NCI-H187 treated with DMSO at 0.1 percent for 48 hours (cell line): ENCODE results near the gene TFCP2L1.
"Not testable (repeated sequence)": the region's sequence is repeated elsewhere in the genome, so short reads cannot be mapped to it uniquely, and the experiment has no call there.

Source experiments
- DNase-seq: peaks from one replicate; lab custom pipeline; 2025; lab: John Stamatoyannopoulos, UW

The TFCP2L1 gene, protein sequence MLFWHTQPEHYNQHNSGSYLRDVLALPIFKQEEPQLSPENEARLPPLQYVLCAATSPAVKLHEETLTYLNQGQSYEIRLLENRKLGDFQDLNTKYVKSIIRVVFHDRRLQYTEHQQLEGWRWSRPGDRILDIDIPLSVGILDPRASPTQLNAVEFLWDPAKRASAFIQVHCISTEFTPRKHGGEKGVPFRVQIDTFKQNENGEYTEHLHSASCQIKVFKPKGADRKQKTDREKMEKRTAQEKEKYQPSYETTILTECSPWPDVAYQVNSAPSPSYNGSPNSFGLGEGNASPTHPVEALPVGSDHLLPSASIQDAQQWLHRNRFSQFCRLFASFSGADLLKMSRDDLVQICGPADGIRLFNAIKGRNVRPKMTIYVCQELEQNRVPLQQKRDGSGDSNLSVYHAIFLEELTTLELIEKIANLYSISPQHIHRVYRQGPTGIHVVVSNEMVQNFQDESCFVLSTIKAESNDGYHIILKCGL

DNA sequence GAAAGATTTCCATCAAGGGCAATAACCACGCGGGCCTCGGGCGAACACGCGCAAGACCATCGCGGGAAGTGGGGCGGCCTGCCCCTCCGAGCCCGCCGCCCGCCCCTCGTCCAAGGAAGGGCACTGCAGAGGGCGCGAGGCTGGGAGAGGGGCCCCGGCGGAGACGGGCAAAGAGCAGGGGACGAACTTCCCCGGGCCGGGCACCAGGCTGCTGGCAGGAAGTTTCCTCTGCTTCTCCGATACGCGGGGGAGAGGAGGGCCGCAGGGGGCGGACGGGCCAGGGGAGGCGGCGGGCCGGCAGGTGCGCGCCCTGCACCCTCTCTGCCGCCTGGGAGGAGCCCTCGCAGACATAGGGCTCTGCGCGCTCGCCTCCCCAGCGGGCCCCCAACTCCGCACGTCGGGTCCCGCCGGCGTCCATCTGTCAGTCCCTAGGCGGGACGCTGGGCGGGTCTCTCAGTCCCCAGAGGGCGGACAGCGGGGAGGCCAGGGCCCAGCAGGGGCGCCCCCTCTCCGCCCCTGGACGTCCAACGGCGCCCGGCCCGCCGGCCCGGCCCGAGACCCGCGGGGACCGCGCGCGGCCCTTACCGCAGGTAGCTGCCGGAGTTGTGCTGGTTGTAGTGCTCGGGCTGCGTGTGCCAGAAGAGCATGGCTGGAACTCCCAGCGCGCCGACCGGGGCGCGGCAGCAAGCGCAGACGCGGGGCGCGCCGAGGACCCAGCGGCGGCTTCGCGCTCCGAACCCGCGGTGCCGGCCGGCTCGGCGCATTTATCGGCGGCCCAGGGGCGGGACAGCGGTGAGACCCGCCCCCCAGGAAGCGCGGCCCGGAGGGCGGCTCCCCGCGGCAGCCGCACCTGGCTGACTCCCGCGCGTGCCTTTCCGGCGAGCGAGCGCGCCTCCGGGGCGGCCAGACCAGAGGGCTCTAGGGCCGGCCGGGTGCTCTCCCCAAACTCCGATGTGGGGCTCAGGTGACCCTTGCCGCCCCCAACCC is at the start of gene TFCP2L1:
Gene TFCP2L1, minus strand, starts transcription at position 740 of the 987 bp plus-strand sequence. Its CDS starts 93 bp downstream, at position 647.
- DNase-seq: no peak

DNA sequence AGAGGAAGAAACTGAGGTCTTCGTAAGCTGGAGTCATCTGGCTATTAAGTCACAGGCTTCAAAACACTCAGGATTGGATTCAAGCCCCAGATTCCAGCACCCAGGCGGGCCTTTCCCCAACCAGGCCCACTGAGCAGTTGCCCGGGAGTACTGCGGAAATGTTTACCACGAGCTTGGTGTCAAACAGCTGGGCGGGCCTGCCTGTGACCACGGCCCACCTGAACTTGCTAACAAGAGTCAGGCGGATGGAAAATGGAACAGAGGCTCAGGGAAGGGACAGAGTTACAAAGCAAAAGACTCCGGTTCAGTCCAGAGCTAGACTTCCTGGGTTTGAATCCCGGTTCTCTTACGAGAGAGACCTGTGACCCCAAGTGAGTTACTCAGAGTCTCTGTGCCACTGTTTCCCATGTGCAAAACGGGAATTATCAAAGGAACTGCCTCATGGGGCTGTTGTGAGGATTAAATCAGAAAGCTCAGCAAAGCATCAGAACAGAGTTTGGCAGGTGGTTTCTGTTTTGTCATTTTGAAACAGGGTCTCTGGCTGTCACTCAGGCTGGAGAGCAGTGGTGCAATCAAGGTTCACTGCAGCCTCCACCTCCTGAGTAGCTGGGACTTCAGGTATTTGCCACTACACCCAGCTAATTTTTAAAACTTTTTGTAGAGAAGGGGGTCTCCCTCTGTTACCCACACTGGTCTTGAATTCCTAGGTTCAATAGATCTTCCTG is 49.0 kb upstream of the TFCP2L1 start:
- no peak for DNase-seq

DNA sequence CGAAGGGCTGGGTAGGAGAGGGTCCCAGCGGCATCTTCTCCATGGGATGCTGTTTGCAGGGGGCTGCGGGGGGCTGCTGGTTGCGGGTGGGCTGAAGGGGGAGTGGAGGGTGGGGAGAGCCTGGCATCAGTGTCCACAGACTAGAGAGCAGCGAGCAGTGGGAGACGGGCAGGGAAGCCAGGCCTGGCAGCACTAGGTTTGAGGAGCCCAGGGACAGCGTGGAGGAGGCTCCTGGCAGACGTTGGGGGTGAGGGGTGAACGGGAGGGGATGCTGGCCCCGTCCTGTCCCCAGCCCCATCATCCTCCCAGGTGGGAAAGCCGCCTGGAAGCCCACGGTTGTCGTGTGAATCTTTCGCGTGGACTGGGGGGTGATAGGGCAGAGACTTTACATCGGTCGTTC is 48.2 kb upstream of the TFCP2L1 start:
- DNase-seq: no peak

DNA sequence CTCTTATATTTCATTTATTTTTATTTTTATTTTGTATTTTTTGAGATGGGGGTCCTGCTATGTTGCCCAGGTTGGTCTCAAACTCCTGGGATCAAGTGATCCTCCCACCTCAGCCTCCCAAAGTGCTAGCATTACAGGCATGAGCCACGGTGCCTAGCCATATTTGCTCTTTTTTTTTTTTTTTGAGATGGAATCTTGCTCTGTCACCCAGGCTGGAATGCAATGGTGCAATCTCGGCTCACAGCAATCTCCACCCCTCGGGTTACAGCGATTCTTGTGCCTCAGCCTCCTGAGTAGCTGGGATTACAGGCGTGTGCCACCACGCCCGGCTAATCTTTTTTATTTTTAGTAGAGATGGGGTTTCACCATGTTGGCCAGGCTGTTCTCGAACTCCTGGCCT is 46.3 kb upstream of the TFCP2L1 start:
- DNase-seq: not testable (repeated sequence)

DNA sequence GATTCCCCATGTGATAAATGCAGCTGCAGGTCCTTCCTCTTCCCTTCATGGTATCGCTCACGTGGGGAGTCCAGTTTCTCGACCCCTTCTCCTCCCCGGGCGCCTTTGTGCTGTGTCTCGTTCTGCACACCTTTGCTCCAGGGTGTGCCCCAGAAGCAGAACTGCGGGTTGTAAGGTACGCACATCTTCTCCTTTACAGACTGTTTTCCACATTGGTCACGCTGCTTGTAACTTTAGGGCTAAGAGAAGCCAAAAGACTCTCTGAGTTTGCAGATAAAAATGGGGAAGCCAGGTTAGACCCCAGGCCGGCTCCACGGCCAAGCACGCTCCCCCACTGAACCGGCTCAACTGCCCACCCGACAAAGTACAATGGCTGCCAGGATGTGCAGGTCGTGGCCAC is 45.9 kb upstream of the TFCP2L1 start:
- no peak for DNase-seq

DNA sequence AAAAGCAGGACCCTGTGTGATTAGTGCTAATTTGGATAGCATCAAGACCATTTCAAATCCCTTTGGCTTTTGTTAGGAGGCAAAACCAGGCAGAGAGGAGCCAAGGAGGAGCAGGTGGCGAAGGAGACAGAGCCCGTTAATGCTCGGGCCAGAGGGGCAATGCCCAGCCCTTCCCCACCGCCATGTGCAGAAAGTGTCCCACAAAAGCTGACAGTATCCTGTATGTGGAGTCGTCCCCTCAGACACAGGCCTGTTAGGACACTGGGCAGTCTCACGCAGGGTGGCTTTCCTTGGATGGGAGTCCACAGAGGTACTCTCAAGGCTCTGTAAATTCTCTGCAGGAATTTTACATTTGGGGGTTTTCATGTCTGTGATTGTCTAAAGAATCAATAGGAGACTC is 44.8 kb upstream of the TFCP2L1 start:
- DNase-seq: no peak

DNA sequence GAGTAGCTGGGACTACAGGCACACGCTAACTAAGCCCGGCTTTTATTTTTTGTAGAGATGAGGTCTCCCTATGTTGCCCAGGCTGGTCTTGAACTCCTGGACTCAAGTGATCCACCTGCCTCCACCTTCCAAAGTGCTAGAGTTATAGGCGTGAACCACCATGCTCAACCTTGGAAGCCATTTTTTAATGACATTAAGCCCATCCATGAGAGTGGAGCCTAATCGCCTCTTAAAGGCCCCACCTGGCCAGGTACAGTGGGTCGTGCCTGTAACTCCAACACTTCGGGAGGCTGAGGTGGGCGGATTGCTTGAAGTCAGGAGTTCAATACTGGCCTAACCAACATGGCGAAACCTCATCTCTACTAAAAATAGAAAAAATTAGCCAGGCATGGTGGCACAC is 41.6 kb upstream of the TFCP2L1 start:
- DNase-seq: no peak

DNA sequence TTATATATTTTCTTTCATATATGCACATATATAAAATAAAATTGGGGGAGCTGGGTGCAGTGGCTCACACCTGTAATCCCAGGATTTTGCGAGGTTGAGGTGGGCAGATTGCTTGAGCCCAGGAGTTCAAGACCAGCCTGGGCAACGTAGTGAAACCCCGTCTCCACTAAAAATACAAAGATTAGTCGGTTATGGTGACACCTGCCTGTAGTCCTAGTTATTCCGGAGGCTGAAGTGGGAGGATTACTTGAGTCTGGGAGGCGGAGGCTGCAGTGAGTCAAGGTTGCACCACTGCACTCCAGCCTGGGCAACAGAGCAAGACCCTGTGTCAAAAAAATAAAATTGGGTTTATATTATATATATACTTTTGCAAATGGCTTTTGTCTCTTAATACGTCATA is 39.6 kb upstream of the TFCP2L1 start:
- DNase-seq: no peak

DNA sequence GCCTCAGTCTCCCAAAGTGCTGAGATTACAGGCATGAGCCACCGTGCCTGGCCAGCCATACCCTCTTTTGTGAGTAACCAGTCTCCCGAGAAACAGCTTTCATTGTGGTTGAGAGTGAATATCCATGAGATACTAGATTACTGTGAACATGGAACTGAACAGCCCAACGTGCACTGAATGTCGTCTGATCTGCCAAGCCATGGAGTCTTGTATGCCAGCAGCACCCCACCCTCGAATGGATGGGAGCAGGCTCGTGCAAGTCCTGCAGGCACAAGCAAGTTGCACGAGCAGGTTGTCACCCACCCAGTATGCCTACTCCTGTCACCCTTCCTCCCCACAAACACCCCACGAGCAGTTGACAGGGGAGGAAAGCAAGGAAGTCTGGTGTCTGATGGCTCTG is 36.5 kb upstream of the TFCP2L1 start:
- no peak for DNase-seq

DNA sequence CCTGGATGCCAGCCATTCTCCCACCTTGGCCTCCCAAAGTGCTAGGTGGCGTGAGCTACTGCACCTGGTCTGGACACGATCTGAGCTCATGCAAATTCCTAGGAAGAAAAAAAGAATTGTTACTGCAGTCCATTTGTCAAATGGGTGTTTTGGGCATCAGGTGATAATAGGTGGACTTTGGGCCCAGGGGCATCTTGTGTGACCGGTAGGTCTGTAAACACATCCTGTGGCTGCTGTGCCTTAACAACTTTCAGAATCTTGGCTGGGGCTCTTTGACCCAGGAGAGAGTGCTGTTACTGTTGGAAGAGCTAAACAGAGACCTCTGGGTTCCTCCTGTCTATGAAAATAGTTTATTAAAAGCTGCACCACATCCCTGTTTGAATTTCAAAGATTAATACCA is 34.9 kb upstream of the TFCP2L1 start:
- DNase-seq: no peak

DNA sequence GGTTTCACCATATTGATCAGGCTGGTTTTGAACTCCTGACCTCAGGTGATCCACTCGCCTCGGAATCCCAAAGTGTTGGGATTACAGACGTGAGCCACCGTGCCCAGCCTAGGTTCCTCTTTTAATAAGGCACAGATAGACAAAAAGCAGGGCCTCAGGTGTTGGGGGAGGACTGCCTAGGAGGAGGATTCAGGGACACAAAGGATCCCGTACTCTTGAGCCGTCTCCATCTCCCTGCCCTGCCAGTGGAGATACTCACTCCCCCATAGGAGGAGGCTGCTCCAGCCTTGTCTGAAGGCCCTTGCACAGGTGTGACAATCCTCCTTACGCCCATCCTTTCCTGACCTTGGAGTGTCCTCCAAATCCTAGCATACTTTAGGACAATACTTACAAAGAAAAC is 32.0 kb upstream of the TFCP2L1 start:
- no peak for DNase-seq

DNA sequence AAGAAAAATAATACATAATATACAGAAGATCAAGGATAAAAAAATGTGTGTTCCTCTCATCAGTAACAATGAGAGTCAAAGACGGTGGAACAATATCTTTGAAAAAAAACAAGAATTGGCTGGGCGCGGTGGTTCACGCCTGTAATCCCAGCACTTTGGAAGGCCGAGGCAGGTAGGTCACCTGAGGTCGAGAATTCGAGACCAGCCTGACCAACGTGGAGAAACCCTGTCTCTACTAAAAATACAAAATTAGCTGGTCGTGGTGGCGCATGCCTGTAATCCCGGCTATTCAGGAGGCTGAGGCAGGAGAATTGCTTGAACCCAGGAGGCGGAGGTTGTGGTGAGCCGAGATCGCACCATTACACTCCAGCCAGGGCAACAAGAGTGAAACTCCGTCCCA is 28.7 kb upstream of the TFCP2L1 start:
- not testable (repeated sequence) for DNase-seq

DNA sequence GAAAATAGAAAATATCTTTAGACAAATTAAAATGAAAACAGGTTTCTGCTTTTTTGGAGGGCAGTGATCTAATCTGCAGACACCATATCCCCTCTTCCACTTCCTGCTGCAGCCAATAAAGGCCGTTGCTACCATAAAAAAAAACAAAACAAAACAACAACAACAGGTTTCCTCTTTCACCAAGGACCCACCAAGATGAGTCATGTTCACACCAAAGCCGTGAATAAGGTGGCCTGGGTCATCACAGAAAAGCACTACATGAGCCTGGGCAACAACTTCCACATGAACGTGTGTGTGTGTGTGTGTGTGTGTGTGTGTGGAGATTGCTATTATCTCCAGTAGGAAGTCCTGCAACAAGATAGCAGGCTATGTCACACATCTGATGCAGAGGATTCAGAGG is 24.8 kb upstream of the TFCP2L1 start:
- no peak for DNase-seq

DNA sequence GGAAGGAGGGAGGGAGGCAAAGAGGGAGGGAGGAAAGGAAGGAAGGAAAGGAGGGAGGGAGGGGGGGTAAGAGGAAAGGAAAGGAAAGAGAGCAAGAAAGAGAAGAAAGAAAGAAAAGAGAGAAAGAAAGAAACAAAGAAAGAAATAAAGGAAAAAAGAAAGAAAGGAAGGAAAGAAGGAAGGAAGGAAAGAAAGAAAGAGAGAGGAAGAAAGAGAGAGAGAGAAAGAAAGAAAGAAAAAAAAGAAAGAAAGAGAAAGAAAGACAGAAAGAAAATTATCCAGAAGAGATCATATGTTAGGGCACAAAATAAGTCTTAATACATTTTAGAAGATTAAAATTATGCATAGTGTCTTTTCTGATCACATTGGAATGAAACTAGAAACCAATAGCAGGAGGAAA is 24.3 kb upstream of the TFCP2L1 start:
- no peak for DNase-seq

DNA sequence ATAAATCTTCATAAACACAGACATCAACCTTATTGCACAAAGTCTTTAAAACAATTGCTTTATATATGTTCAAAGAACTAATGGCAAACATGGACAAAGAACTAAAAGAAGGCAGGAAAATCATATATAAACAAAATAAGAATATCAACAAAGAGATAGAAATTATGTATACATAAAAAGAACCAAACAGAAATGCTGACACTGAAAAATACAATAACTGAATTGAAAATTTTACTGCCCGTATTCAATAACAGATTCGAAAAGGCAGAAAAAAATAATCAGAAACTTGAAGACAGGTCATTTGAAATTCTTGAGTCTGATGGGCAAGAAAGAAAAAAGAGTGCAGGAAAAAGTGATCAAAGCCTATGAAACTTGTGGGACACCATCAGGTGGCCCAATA is 22.0 kb upstream of the TFCP2L1 start:
- DNase-seq: no peak

DNA sequence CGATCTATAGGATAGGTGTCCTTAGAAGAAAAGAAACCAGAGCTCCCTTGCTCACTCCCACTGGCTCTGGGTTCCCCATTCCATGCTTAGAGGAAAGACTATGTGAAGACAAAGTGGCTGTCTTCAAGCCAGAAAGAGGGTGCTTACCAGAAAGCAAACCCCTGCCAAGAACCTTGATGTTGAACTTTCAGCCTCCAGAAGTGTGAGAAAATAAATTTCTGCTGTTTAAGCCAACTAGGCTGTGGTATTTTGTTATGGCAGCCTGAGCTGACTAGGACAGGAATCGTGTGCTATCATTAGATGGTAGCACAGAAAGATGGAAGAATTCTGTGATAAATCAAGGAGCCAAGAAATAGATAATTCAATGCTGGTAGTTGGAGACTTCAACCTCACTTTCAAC is 19.9 kb upstream of the TFCP2L1 start:
- no peak for DNase-seq

DNA sequence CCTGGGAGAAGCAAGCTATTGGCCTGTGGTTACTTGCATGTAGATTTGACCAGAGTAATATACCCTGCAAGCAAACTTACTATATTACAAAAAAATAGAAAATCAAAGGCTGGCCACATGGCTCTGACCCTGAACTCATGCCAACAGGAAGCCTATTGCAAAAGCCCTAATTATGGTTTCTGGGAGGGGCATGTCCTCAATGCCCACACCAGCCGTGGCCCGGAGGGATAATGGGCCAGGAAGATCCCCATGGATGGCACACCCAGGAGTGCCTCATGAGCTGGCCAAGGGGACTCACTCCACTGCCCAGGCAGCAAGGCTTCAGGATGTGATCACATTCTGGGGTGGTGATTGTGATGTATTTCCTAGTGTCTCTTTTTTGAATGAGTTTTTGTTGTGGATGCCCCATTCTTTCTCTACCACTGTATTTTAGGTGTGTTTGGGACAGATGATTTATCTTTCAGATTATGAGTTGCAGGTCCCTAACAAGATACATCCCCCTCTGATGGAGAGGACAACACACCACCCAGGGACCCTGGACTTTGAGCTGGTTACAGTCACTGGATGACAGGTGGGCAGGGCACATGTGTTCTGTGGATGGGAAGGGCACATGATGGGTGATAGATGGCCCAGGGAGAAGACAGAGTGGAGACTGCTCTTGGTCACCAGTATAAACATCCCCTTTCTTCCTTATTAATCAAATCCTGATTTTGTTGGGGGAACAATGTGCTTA is 18.7 kb upstream of the TFCP2L1 start:
- no peak for DNase-seq

DNA sequence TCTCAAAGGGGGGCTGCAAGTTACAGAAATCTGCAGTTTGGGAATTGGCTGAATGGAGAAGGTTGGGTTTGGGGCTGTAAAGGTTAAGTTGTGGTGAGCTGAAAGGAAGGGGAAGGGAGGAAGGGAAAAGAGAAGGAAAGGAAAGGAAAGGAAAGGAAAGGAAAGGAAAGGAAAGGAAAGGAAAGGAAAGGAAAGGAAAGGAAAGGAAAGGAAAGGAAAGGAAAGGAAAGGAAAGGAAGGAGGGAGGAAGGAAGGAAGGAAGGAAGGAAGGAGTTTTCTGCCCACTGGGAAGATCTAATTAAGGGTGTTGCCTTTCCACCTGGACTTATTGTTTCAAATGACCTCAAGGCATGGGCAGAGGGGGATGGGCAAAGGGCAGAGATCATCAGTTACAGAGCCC is 16.2 kb upstream of the TFCP2L1 start:
- not testable (repeated sequence) for DNase-seq

DNA sequence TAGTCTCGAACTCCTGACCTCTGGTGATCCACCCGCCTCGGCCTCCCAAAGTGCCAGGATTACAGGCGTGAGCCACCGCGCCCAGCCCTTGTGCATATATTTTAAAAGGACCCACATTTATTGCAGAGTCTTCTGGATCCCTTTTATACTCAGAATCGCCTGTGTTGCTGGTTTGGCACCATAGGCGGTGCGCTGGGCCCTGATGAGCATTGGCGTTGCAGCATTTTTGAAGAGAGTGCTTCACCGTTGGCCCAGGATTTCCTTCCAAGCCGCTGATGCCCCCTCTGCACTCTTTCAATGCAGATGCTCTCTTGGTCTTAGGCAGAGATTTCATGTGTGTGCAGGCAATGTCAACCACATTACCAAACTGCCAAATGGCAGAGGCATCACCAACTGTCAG is 13.5 kb upstream of the TFCP2L1 start:
- DNase-seq: no peak

DNA sequence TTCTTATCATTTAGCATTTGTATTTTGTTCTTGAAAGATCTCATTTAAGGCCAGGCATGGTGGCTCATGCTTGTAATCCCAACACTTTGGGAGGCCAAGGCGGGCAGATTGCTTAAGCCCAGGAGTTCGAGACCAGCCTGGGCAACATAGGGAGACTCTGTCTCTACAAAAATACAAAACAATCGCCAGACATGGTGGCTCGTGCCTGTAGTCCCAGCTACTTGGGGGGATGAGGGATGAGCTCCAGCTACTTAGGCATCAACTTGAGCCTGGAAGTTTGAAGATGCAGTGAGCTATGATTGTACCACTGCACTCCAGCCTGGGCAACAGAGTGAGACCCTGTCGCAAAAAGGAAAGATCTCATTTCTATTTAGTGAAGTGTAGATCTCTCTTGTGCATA is 12.9 kb upstream of the TFCP2L1 start:
- not testable (repeated sequence) for DNase-seq

DNA sequence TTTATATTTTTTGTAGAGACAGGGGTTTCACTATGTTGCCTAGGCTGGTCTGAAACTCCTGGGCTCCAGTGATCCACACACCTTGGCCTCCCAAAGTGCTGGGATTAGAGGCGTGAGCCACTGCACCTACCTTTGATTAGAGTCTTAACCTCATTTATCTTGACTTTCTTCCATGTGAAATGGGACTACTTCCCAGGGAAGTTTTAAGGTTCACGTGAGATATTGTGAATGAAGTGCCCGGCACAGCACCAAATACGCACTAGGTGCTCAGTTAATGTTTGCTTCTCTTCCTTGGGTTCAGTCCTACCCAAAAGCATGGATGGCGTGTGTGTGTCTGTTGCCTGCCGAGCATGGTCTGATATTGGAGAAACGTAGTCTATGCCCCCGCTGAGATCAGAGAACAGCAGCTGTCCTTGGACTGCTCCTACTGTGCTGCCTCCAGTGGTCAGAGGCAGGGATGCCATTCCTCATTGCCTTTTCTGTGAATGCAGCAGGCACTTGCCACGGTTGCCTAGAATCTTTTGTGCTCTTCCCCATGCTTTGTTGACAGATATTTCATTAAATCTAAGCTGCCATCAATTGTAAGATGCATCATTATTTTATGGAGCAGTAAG is 12.3 kb upstream of the TFCP2L1 start:
- no peak for DNase-seq
